ENCODE measurements around the gene CHST9. TPM values are rescaled to one million over a fixed set of nuclear protein-coding genes. Genes with fewer than 3 reads are reported as not detected.
A peak's percentile ranks its signal among the peaks of the same experiment; 100 is the strongest.

Gene CHST9
- total and polyA plus RNA-seq, 2 experiments from 2014 or later, result 9.8 to 32.7 TPM

GRCh38 chr18:27202741-27203140, 17.6 kb upstream of the CHST9 start:
- H3K9me2 ChIP-seq (replicated peaks; ENCODE audit: insufficient read depth), result no peaks in the 10 kb centered on the region
- no peaks in the 10 kb centered on the region for H4K20me1 ChIP-seq (ENCODE audit: insufficient read depth, poor library complexity, severe bottlenecking)
- H3K4me1 ChIP-seq (ENCODE audit: insufficient read depth), result peaks cover 3% of the 10 kb centered on the region
- H3K27me3 ChIP-seq, result no peaks in the 10 kb centered on the region
- H3K27ac ChIP-seq, result no peak overlapping the region
- TF ChIP-seq EZH2 (IDR thresholded peaks at IDR 0.05; ENCODE audit: borderline replicate concordance) (no peak), EZH2phosphoT487 (IDR thresholded peaks at IDR 0.05; ENCODE audit: low read depth, severe bottlenecking, unreplicated experiment) (no peak), CTCF (IDR thresholded peaks at IDR 0.05; ENCODE audit: poor library complexity) (no peak)
- no peaks in the 10 kb centered on the region for H3K9me3 ChIP-seq (ENCODE audit: low read depth)
- no peak overlapping the region for H3K4me2 ChIP-seq
- H3K4me3 ChIP-seq, result no peak overlapping the region
- WGBS (ENCODE audit: low lambda C conversion rate, missing lambda C conversion rate), result 85% methylated on average over 2 of the region's 2 CpGs
- no peak overlapping the region for H2AFZ ChIP-seq
- no peak for DNase-seq (ENCODE audit: low spot score)
- H3K36me3 ChIP-seq (replicated peaks; ENCODE audit: insufficient read depth, low read depth), result no peaks in the 10 kb centered on the region
- H3K79me2 ChIP-seq, result no peaks in the 10 kb centered on the region

- Histone ChIP-seq H2AFZ (no peak overlapping the region), H4K20me1 (ENCODE audit: insufficient read depth, poor library complexity, severe bottlenecking) (no peaks in the 10 kb centered on the region), H3K9me3 (ENCODE audit: low read depth) (no peaks in the 10 kb centered on the region), H3K79me2 (no peaks in the 10 kb centered on the region), H3K27me3 (no peaks in the 10 kb centered on the region), H3K4me1 (ENCODE audit: insufficient read depth) (peaks cover 5% of the 10 kb centered on the region), H3K4me3 (no peak overlapping the region), H3K9me2 (replicated peaks; ENCODE audit: insufficient read depth) (no peaks in the 10 kb centered on the region), H3K36me3 (replicated peaks; ENCODE audit: insufficient read depth, low read depth) (no peaks in the 10 kb centered on the region), H3K27ac (no peak overlapping the region), H3K4me2 (peak overlapping the region; percentile 6)
- TF ChIP-seq CTCF (IDR thresholded peaks at IDR 0.05; ENCODE audit: poor library complexity), result no peak
- peak; percentile 17 for DNase-seq (ENCODE audit: low spot score)
- 48% methylated on average over 3 of the region's 3 CpGs for WGBS (ENCODE audit: low lambda C conversion rate, missing lambda C conversion rate)
Observed at GRCh38 chr18:27198036-27198435, 12.9 kb upstream of the CHST9 start.

GRCh38 chr18:27188309-27188708, 3.2 kb upstream of the CHST9 start:
- no peak overlapping the region for H2AFZ ChIP-seq
- peaks cover 8% of the 10 kb centered on the region for H3K27me3 ChIP-seq
- no peaks in the 10 kb centered on the region for H3K4me1 ChIP-seq (ENCODE audit: insufficient read depth)
- no peaks in the 10 kb centered on the region for H3K9me3 ChIP-seq (ENCODE audit: low read depth)
- H3K4me2 ChIP-seq, result no peak overlapping the region
- no peaks in the 10 kb centered on the region for H3K9me2 ChIP-seq (replicated peaks; ENCODE audit: insufficient read depth)
- H3K27ac ChIP-seq, result no peak overlapping the region
- WGBS (ENCODE audit: low lambda C conversion rate, missing lambda C conversion rate), result 100% methylated on average over 1 of the region's 1 CpG
- no peak overlapping the region for H3K4me3 ChIP-seq
- DNase-seq (ENCODE audit: low spot score), result no peak
- no peak for TF ChIP-seq EZH2 (IDR thresholded peaks at IDR 0.05; ENCODE audit: borderline replicate concordance)
- H3K36me3 ChIP-seq (replicated peaks; ENCODE audit: insufficient read depth, low read depth), result no peaks in the 10 kb centered on the region
- no peaks in the 10 kb centered on the region for H3K79me2 ChIP-seq
- no peaks in the 10 kb centered on the region for H4K20me1 ChIP-seq (ENCODE audit: insufficient read depth, poor library complexity, severe bottlenecking)

GRCh38 chr18:27185897-27186296, 789 bp upstream of the CHST9 start:
- H3K9me2 ChIP-seq (replicated peaks; ENCODE audit: insufficient read depth), result no peaks in the 10 kb centered on the region
- H3K4me2 ChIP-seq, result no peak overlapping the region
- peaks cover 19% of the 10 kb centered on the region for H3K27me3 ChIP-seq
- no peak overlapping the region for H3K4me3 ChIP-seq
- WGBS (ENCODE audit: low lambda C conversion rate, missing lambda C conversion rate), result 85% methylated on average over 4 of the region's 4 CpGs
- H3K4me1 ChIP-seq (ENCODE audit: insufficient read depth), result no peaks in the 10 kb centered on the region
- no peaks in the 10 kb centered on the region for H3K36me3 ChIP-seq (replicated peaks; ENCODE audit: insufficient read depth, low read depth)
- TF ChIP-seq EZH2phosphoT487 (IDR thresholded peaks at IDR 0.05; ENCODE audit: low read depth, severe bottlenecking, unreplicated experiment) (no peak), CTCF (IDR thresholded peaks at IDR 0.05; ENCODE audit: poor library complexity) (no peak), EZH2 (IDR thresholded peaks at IDR 0.05; ENCODE audit: borderline replicate concordance) (no peak)
- H3K79me2 ChIP-seq, result no peaks in the 10 kb centered on the region
- H4K20me1 ChIP-seq (ENCODE audit: insufficient read depth, poor library complexity, severe bottlenecking), result no peaks in the 10 kb centered on the region
- no peaks in the 10 kb centered on the region for H3K9me3 ChIP-seq (ENCODE audit: low read depth)
- H2AFZ ChIP-seq, result no peak overlapping the region
- no peak overlapping the region for H3K27ac ChIP-seq
- DNase-seq (ENCODE audit: low spot score), result no peak

All from hepatocyte (in vitro differentiated cells).